ENCODE results near the gene TCEAL3. TPM values are rescaled to one million over a fixed set of nuclear protein-coding genes. Genes with fewer than 3 reads are reported as not detected.
A peak's percentile ranks its signal among the peaks of the same experiment; 100 is the strongest.

TCEAL3 gene
- total and polyA plus RNA-seq, 2 experiments from 2014 or later: 28.7 to 91.7 TPM

DNA sequence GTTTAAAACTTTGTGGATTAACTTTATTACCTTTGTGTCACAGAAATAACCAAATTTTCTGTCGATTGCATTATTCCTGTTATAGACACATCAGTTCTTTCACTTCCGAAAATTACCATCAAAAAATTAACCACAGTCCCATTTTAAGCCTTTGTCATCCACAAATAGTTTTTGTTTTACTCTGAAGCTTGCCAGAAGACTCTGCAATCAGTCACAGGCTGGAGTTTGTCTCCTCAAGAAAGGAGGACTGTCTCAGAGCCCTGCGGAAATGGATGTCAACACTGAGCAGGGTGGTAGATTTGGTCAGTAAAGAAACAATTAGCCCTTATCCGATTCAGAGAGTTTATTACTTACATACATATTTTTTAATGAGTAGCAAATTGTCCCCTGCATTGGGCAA lies 42.6 kb upstream of the TCEAL3 start:
- H3K4me1 ChIP-seq (ENCODE audit: insufficient read depth): no peaks in the 10 kb centered on the region
- no peaks in the 10 kb centered on the region for H3K79me2 ChIP-seq
- H3K36me3 ChIP-seq (replicated peaks; ENCODE audit: insufficient read depth, low read depth): no peaks in the 10 kb centered on the region
- no peaks in the 10 kb centered on the region for H4K20me1 ChIP-seq (ENCODE audit: insufficient read depth, poor library complexity, severe bottlenecking)
- H2AFZ ChIP-seq: no peak overlapping the region
- H3K4me2 ChIP-seq: no peak overlapping the region
- 83% methylated on average over 4 of the region's 4 CpGs for WGBS (ENCODE audit: low lambda C conversion rate, missing lambda C conversion rate)
- no peak overlapping the region for H3K27ac ChIP-seq
- TF ChIP-seq, protein P1, sequence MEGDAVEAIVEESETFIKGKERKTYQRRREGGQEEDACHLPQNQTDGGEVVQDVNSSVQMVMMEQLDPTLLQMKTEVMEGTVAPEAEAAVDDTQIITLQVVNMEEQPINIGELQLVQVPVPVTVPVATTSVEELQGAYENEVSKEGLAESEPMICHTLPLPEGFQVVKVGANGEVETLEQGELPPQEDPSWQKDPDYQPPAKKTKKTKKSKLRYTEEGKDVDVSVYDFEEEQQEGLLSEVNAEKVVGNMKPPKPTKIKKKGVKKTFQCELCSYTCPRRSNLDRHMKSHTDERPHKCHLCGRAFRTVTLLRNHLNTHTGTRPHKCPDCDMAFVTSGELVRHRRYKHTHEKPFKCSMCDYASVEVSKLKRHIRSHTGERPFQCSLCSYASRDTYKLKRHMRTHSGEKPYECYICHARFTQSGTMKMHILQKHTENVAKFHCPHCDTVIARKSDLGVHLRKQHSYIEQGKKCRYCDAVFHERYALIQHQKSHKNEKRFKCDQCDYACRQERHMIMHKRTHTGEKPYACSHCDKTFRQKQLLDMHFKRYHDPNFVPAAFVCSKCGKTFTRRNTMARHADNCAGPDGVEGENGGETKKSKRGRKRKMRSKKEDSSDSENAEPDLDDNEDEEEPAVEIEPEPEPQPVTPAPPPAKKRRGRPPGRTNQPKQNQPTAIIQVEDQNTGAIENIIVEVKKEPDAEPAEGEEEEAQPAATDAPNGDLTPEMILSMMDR (IDR thresholded peaks at IDR 0.05; ENCODE audit: poor library complexity): no peak
- TF ChIP-seq EZH2phosphoT487 (IDR thresholded peaks at IDR 0.05; ENCODE audit: low read depth, severe bottlenecking, unreplicated experiment) (no peak), EZH2 (IDR thresholded peaks at IDR 0.05; ENCODE audit: borderline replicate concordance) (no peak)
- H3K9me2 ChIP-seq (replicated peaks; ENCODE audit: insufficient read depth): no peaks in the 10 kb centered on the region
- H3K9me3 ChIP-seq (ENCODE audit: low read depth): no peaks in the 10 kb centered on the region
- H3K27me3 ChIP-seq: no peaks in the 10 kb centered on the region
- DNase-seq (ENCODE audit: low spot score): no peak
- no peak overlapping the region for H3K4me3 ChIP-seq

DNA sequence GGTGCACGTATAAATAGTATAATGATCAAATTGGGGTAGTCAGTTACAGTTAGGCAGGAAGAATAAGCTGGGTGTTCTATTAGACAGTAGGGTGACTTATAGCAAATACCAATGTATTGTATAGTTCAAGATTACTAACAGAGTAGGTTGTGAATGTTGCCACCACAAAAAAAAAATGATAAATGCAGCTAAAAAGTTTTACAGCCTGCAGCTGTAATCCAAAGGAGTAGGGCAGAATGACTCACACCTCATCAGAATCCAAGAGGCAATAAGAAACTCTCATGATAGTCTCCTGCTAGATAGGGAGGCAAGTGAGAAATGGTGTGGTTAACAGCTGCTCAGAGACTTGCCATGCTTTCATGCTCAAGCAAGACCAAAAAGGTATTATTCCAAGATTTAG lies 42.0 kb upstream of the TCEAL3 start:
- Histone ChIP-seq H3K27me3 (no peaks in the 10 kb centered on the region), H3K4me3 (no peak overlapping the region), H3K4me2 (no peak overlapping the region), H2AFZ (no peak overlapping the region), H3K4me1 (ENCODE audit: insufficient read depth) (no peaks in the 10 kb centered on the region), H3K36me3 (replicated peaks; ENCODE audit: insufficient read depth, low read depth) (no peaks in the 10 kb centered on the region), H3K9me2 (replicated peaks; ENCODE audit: insufficient read depth) (no peaks in the 10 kb centered on the region), H3K9me3 (ENCODE audit: low read depth) (no peaks in the 10 kb centered on the region), H3K27ac (no peak overlapping the region), H4K20me1 (ENCODE audit: insufficient read depth, poor library complexity, severe bottlenecking) (no peaks in the 10 kb centered on the region), H3K79me2 (no peaks in the 10 kb centered on the region)
- 62% methylated on average over 1 of the region's 1 CpG for WGBS (ENCODE audit: low lambda C conversion rate, missing lambda C conversion rate)
- DNase-seq (ENCODE audit: low spot score): peak; percentile 61
- TF ChIP-seq EZH2phosphoT487 (IDR thresholded peaks at IDR 0.05; ENCODE audit: low read depth, severe bottlenecking, unreplicated experiment) (no peak), EZH2 (IDR thresholded peaks at IDR 0.05; ENCODE audit: borderline replicate concordance) (no peak)
- TF ChIP-seq, protein P1 (IDR thresholded peaks at IDR 0.05; ENCODE audit: poor library complexity): no peak

DNA sequence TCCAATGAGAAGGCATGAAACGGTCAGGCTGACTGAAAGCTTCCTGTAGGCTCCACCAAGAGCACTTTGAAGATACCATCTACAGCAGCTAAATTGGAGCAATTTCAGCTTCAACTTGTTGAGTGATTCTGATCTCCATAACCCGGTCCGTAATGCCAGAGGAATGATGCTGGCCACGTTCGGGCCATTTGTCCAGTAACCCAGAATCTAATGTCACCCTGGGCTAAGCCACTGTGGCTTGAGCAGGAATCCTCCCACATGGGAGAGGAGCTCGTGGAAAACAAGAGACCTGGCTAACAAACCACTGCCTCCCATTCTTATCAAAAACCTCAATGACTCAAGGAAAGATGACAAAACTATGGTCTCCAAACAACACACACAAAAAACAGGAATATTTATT lies 36.6 kb upstream of the TCEAL3 start:
- no peak for TF ChIP-seq EZH2 (IDR thresholded peaks at IDR 0.05; ENCODE audit: borderline replicate concordance)
- TF ChIP-seq, protein P1 (IDR thresholded peaks at IDR 0.05; ENCODE audit: poor library complexity): no peak
- no peak for TF ChIP-seq EZH2phosphoT487 (IDR thresholded peaks at IDR 0.05; ENCODE audit: low read depth, severe bottlenecking, unreplicated experiment)
- Histone ChIP-seq H3K4me1 (ENCODE audit: insufficient read depth) (no peaks in the 10 kb centered on the region), H3K4me3 (no peak overlapping the region), H3K27ac (no peak overlapping the region), H3K27me3 (no peaks in the 10 kb centered on the region), H3K9me3 (ENCODE audit: low read depth) (no peaks in the 10 kb centered on the region), H4K20me1 (ENCODE audit: insufficient read depth, poor library complexity, severe bottlenecking) (no peaks in the 10 kb centered on the region), H3K9me2 (replicated peaks; ENCODE audit: insufficient read depth) (no peaks in the 10 kb centered on the region), H3K36me3 (replicated peaks; ENCODE audit: insufficient read depth, low read depth) (no peaks in the 10 kb centered on the region), H3K79me2 (no peaks in the 10 kb centered on the region), H2AFZ (no peak overlapping the region), H3K4me2 (no peak overlapping the region)
- 85% methylated on average over 6 of the region's 6 CpGs for WGBS (ENCODE audit: low lambda C conversion rate, missing lambda C conversion rate)
- no peak for DNase-seq (ENCODE audit: low spot score)

DNA sequence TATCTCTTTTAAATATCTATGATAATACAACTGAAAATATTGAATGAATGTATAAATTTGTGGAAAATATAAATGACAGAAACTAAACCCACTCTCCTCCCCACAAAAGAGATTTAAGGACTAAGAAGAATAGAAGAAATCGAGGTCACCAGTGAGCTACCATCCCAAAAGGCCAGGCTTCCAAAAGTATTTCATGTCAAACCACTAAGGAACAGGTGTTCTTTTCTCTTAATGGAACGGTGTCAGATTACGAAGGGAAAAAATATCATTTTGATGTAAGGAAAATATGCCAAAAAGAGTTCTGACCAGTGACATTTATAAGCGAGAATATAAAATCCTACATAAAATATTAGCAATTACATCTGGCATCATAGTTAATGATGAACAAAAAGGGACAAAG lies 36.0 kb upstream of the TCEAL3 start:
- Histone ChIP-seq H3K4me3 (no peak overlapping the region), H4K20me1 (ENCODE audit: insufficient read depth, poor library complexity, severe bottlenecking) (no peaks in the 10 kb centered on the region), H3K27ac (no peak overlapping the region), H3K27me3 (no peaks in the 10 kb centered on the region), H3K4me1 (ENCODE audit: insufficient read depth) (no peaks in the 10 kb centered on the region), H3K9me3 (ENCODE audit: low read depth) (no peaks in the 10 kb centered on the region), H2AFZ (no peak overlapping the region), H3K4me2 (no peak overlapping the region), H3K9me2 (replicated peaks; ENCODE audit: insufficient read depth) (no peaks in the 10 kb centered on the region), H3K36me3 (replicated peaks; ENCODE audit: insufficient read depth, low read depth) (no peaks in the 10 kb centered on the region), H3K79me2 (no peaks in the 10 kb centered on the region)
- no peak for DNase-seq (ENCODE audit: low spot score)
- TF ChIP-seq, protein P1 (IDR thresholded peaks at IDR 0.05; ENCODE audit: poor library complexity): no peak
- no peak for TF ChIP-seq EZH2phosphoT487 (IDR thresholded peaks at IDR 0.05; ENCODE audit: low read depth, severe bottlenecking, unreplicated experiment)
- no peak for TF ChIP-seq EZH2 (IDR thresholded peaks at IDR 0.05; ENCODE audit: borderline replicate concordance)
- 86% methylated on average over 4 of the region's 4 CpGs for WGBS (ENCODE audit: low lambda C conversion rate, missing lambda C conversion rate)

All from hepatocyte (in vitro differentiated cells).